HG03066 (cell line): ENCODE data around the gene RNF224.

Experiments used
- ATAC-seq: cut with Tn5 transposase; IDR thresholded peaks from one replicate; pipeline ENCODE4 v1.9.1; 2021; ENCODE audit warnings: low read depth; ENCODE audit not compliant: unreplicated experiment

Gene RNF224

DNA sequence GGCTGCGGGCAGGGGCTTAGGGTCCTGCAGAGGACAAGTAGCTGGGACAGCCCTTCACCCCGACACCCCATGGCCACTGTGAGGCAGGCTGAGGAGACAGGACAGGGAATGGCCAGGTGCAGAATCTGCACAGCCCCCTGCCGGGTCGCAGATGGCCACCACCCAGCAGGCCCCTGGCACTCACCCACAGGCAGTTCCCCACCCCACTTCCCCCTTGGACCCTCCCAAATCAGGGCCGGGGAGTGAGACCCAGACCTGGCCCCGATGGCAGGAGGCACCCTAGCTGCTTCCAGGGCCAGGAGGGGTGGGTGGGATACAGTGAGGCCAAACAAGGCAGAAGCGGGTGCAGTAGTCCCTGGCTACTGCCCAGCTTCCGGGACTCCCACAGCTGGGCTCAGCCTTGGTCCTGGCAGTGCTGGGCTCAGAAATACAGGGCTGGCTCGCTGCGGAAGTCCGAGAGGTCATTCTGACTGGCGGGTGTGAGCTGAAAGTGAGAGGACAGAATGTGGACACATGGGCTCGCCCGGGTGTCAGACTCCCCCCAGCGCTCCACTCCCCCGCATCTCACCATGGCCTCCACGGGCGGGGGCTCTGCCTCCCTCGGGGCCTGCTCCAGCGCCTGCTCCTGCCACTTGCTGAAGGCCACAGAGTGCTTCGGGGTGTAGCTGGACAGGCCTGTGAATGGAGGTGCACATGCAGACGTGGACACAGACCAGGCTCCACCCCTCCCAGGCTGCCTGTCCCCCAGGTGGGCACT, 35.4 kb upstream of the RNF224 start:
- no peak for ATAC-seq

DNA sequence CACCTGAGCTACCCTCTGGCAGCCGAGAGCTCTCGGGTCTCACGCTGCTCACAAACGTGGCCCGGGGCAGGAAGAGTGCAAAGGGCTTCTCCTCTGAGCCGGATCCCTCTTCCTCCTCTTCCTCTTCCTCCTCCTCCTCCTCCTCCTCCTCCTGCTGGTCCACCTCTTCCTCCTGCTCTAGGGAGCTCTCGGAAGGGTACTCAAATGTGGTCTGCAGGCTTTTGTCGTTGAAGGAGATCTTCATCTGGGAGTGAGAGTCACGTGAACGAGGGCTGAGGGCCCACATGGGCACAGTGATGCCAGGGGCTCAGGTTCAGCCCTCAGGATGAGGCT, 34.9 kb upstream of the RNF224 start:
- no peak for ATAC-seq

DNA sequence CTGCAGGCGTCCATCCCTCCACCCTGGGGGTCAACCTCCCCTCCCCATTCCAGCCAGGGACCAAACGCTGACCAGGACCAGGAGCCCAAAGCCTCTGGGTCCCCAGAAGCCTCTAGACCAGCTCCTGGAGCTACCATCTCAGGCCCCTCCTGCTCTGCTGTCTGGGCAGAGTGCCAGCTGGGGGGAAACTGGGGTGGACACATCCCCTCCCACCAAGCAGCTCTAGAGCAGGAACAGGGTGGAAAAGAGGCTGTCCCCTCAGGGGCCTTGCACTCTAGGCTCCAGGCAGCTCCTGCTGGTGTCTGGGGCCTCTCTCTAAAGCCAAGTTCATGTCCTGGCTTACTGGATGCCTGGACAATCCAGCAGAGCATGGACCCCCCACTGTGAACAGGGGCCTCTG, 34.4 kb upstream of the RNF224 start:
- ATAC-seq: no peak

DNA sequence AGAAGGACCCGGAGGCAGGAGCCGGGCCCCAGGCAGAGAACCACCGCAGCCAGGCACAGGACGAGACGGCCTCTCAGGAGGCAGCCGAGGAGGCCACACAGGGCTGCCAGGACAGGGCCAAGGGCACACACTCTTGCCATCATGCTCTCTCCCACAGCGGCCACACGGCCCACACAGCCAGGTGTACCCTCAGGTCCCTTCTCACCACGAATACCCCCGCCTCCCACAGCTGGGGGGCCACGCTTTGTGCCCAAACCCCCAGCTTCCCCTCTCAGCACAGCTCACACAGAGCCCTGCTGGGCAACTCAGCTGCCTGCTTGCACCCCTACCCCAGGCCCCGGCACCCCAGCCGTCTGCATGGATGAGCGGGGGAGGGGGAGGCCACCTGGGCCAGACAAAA, 33.5 kb upstream of the RNF224 start:
- ATAC-seq: no peak

DNA sequence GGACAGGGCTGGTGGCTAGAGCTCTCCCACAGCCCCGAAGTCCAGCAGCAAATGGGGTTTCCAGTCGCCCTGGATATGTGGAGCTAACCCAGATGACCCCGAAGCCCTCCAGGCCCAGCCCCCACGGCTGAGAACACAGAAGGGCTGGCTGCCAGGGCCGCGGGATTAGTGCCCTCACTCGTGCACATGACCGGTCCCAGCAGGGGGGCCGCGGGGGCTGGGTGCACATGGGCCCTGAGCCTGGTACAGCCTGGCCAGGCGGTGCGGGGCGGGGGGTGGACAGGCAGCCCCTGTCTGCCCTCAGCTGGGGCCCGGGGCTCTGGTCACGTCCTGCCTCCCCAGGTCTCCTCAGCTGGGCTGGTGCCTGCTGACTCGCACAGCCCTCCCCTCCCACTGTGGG, 32.9 kb upstream of the RNF224 start:
- ATAC-seq: no peak

DNA sequence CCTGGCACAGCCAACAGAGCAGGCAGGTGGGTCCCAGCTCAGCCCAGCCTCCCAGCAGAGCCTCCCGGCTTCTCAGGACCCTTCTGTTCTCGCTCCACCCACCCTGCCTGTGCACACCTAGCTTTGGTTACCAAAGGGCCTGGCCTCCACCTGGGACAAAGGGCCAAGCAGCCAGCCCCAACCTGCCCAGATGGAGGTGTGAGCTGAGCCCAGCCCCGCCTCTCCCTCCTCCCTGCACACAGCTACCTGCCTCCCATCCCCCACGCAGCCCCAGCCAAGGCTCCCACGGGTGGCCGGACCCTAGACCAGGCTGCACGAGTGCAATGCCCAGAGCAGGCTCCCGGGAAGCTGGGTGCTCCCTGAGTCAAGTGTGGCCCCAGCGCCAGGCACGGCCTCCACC, 32.4 kb upstream of the RNF224 start:
- ATAC-seq: no peak

DNA sequence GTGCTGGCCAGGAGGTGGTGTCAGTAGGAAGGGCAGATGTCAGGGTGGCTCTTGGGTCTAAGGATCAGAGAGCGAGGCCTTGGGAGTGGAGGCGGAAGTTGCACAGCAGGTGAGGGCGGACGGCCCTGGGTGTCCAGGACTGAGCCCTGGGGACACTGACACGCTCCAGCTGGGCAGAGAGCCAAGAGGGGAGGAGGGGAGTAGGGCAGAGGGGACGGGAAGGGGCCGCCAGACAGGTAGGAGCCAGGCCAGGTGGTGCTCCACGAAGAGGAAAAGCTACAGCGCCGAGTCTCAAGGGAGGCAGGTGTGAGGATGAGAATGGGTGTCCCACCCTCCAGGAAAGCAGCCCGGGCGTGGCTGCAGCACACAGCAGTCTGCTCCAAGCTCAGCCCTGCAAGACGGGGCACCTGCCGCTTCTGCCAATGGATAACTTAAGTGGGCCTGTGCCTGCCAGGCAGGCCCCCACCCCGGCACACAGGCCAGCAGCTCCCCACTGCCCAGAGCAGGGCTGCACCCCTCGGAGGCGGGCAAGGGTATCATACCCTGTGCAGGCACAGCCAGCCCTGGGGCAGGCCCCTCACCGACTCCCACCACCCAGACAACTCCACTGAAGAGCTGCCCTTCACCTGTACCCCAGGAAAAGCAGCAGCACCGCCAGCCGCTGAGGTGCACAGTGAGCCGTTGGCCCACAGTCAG, 31.6 kb upstream of the RNF224 start:
- no peak for ATAC-seq

DNA sequence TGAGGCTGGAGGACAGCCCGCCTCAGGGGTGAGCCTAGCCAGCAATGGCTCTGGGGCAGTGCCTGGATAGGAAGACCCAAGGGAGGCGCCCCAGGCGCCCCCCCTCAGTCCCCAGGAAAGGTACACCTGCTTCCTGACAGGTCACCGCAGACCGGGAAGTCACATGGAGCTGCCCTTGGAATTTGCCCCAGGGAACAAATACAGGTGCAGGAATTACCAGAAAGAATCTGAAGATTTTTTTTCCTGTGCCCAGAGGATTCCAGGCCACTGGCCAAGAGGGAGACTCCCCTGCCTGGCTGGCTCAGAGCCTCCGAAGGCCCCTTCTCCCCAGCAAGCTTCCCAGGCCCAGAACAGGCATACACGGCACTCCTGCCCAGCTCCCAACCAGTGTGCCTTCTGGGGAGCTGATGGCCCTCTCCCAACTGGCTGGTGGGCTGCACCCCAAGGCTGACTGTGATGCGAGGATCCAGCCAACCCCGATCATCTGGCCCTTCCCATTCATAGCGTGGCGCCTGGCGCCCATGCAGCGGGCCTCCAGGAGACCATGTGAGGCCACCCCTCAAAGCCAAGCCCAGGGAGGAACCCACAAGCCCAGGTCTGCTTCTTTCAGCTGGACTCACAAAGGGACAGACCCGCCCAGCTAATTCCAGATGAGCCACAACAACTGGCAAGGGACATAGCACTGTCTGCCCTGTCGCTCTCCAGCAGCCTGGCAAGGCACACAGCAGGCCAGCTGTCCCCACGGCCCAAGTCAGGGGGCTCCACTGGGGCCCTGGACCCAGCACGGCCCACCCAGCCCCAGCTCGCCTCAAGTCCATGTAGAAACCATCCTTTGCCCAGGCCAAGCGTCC, 29.0 kb upstream of the RNF224 start:
- ATAC-seq: no peak

DNA sequence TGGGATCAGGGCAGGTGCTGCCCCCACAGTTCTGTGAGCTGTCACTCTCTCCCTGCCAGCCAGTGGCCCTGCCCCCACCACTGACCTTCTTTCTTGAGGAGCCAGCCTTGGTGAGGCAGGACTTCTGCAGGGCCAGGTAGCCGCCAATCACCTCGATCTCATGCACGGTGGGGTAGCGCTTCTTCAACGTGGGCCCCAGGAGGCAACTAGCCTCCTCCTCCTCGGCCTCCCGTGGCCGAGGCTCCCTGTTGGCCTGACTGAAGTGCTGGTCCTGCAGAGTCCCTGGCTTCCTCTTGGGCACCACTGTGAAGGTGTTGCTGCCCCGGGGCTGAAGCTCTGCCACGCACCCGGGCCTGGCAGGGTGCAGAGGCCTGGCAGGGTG, 28.4 kb upstream of the RNF224 start:
- no peak for ATAC-seq

DNA sequence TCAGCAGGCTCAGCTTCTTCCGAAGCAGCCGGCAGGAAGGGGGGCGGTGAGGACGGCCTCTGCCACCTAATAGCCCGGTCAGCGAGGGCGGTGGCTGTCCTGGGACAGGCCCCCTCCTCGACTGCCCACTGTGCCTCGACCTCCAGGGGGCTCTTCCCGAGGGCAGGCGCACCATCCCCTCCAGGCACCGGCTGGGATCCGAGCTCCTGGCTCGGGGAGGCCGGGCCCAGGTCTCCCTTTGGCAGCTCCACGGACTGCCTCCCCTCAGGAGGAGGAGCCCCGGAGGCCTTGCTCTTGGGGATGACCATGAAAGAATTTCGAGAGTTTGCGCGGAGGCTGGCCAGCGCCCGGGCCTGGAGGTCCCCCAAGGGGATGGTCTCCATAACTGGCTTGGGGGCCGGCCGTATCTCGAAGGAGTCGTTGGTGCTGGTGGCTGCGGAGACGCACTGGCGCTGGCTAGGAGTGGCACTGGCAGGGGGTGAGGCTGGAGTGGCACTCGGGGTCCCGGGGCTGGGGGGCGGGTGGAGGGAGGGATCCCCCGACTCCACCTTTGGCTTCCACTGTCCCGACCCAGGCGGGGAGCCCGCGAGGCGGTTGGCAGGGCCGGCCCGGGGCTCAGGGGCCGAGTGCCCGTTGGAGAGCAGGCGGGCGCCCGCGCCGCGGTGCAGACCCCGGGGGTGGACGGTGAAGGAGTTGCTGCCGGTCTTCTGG, 27.7 kb upstream of the RNF224 start:
- ATAC-seq: no peak

DNA sequence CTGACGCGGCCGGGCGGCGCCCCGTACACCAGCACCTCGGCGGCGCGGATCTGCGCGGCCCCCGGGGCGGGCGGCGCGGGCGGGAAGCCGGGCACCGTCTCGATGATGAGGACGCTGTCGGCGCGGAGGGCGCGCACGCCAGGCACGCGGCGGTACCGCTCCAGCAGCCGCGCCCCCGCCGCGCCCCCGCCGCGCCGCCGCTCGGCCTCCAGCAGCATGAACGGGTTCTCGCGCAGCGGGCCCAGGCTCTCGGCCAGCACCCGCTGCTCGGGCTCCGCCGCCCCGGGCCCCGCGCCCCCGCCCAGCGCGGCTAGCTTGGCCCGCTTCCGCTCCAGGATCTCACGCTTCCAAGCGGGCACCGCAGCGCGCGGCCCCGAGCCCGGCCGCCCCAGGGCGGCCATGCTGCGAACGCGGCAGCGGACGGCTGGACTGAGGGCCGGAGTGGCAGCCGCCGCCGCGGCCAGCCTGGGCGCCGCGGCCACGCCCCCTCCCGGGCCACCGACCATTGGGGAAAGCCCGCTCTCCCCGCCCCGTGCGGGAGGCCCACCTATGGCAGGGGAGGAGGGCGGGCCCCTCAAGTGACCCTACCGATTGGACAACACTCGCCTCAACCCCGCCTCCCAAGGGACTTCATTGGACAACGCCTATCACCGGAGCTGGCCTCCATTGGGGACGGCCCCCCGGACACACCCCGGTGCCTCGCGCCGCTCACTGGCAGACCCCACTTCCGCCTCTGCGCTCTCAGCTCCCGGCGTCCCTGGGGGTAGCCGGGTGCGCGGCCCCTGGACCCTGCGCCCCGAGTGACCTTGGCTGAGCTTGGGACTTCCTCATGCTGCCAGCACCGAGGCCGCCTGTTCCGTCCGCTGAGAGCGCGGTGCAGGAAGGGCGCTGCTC, 26.7 kb upstream of the RNF224 start, which contains the start of gene TPRN:
Gene TPRN (minus strand): TSS at position 431 of the 894 bp plus-strand sequence. CDS start 30 bp downstream, at position 401.
- ATAC-seq: peak; percentile 92

DNA sequence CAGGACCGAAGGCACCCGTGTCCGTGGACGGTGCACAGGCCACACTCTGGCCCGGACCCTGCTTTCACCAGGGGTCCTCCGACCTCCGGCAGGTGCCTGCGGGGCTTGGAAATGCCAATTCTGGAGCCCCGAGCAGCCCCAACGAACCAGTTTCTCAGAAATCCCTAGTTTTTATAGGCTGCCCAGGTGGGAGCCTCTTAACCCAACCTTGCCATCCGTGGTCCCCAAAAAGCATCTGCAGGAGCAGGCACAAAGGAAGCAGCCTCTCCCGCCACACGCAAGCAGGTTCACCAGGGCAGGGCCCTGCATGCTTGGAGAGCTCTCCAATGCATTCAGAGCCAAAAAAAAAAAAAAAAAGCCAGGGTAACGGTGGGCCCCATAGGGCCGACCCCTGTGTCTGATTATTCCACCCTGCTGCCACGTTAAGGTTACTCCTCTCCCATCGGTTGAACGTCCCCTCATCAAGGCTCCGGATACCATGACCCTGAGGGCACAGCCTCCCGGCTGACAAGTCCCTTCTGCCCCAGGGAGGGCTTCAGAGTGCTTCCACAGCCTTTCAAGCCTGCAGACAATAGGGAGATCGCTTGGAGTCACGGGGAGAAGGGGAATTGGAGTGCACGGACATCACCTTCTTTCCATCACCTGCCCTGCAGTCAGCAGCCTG, 26.0 kb upstream of the RNF224 start:
- ATAC-seq: no peak

DNA sequence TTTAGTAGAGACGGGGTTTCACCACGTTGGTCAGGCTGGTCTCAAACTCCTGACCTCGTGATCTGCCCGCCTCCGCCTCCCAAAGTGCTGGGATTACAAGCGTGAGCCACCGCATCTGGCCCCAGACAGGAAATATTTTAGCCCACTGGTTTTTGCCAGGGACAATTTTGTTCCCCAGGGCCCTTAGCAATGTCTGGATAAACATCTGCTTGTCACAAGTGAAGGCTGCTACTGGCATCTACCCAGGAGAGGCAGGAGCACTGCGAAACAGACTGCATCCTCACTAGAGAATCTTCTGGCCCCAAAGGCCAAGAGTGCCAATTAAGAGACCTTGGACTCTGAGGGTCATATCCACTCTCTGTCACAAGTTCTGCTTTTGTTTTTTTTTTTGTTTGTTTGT, 24.3 kb upstream of the RNF224 start:
- no peak for ATAC-seq

DNA sequence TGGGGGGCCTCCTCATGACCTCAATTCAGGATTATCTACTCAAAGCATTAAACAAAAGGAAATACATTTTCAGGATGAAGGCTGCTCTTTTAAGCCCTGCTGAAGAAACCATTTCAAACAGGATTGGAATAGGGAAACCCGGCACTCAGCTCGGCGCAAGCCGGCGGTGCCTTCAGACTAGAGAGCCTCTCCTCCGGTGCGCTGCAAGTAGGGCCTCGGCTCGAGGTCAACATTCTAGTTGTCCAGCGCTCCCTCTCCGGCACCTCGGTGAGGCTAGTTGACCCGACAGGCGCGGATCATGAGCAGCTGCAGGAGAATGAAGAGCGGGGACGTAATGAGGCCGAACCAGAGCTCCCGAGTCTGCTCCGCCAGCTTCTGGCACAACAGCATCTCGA, 22.6 kb upstream of the RNF224 start:
- no peak for ATAC-seq

DNA sequence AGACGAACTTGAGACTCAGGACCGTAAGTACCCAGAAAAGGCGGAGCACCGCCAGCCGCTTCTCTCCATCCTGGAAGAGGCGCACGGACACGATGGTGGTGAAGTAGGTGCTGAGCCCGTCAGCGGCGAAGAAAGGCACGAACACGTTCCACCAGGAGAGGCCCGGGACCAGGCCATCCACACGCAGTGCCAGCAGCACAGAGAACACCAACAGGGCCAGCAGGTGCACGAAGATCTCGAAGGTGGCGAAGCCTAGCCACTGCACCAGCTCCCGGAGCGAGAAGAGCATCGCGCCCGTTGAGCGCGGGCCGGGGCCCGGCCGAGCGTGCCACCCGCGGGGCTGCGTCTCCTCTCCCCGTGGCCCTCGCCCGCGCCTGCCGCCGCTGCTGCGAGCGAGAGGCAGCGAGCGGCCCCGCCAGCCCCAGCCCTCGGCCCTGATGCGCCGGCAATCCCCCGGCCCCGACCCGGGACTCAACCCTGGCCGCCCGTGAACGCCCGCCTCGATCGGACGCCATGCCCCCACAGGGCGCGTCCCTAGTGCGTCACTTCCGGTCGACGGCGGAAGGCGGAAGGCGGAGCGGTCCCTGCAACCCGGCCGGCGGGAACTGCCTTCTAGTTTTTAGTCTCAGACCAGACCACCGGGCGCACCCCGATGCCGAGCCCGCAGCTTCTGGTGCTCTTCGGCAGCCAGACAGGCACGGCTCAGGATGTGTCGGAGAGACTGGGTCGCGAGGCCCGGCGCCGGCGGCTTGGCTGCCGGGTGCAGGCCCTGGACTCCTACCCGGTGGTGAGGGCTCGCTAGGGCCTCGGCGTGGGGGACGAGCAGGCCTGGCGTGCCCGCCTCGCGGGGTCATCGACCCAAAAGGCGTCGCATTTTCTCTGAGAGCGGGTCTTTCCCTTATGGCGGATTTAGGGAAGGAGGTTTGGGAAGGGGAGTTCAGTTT, 21.9 kb upstream of the RNF224 start, which contains the start of the genes NDOR1 and TMEM203:
Gene NDOR1 (plus strand): TSS at position 575 of the 944 bp plus-strand sequence. CDS start 78 bp downstream, at position 653.
Gene TMEM203 (minus strand): TSS at position 523 of the 944 bp plus-strand sequence. CDS start 234 bp downstream, at position 289.
- ATAC-seq: no peak

DNA sequence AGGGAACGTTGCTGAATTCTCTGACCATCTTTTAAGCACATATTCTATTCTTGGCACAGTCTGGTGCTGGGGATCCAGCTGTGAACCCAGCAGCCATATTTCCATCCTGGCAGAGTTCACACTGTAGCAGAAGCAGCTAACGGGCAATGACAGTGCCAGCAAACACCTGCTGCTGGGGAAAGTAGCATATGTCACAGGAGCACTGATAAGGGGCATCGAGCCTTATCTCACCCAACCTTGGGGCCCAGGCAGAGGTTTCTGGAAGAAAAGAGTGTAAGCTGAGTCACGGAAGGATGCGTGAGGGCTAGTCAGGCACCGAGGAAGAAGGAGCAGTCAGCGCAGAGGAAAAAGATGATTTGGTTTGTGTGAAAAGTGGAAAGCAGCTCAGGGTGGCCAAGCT, 20.7 kb upstream of the RNF224 start:
- ATAC-seq: no peak

DNA sequence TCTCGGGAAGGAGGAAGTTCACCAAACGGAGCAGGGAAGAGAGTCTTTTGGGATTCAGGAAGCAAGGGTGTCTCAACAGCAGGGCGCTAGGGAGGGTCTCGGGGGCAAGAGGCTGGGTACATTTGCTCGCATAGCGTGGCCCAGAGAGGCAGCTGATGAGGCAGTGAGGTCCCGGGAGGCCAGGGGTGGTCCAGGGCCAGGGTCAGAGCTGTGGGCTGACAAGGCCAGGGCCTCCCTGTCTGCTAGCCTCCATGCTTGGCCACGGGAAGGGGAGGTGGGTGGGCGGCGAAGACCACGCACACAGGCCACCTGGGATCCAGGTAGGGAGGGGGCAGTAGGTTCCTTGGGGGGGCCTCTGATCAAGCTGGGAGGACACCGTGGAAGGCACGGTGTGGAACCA, 15.8 kb upstream of the RNF224 start:
- no peak for ATAC-seq

DNA sequence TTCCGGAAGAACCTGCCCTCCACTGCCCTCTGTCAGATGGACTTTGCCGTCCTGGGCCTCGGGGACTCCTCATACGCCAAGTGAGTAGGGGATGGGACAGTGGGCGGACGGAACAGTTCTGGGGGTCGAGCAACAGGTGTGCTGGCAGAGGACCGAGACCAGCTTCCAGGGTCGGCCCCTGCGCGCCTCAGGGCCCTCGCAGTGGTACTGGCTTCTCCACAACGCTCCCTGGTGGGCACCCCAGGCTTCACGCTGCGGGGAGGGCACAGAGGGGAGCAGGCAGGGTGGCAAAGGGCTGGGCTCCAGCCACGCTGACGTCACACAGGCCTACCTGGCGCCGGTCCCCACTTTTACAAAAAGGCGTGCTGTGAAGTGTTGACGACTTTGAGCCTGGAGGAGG, 14.8 kb upstream of the RNF224 start:
- no peak for ATAC-seq
